Osteoblast (primary cell): ENCODE results near the gene ALDH3B1. TPM values are rescaled to one million over a fixed set of nuclear protein-coding genes. Genes with fewer than 3 reads are reported as not detected.

Experiments
- DNase-seq: peaks from one replicate; pipeline ENCODE4 v3.0.0; 2011; ENCODE audit warnings: low spot score, mixed read lengths; ENCODE audit not compliant: insufficient read length; ENCODE audit errors: missing footprints
- H2AFZ ChIP-seq: 2 replicates; pipeline ENCODE4 v1.6.0; 2011; ENCODE audit warnings: mild to moderate bottlenecking, low read length
- H3K27ac ChIP-seq: 2 replicates; pipeline ENCODE4 v1.5.1; 2011; ENCODE audit warnings: mild to moderate bottlenecking, low read depth, low read length, moderate library complexity
- H3K27me3 ChIP-seq: 2 replicates; pipeline ENCODE4 v1.6.0; 2012; ENCODE audit warnings: mild to moderate bottlenecking, control low read depth, inconsistent platforms, low read length, moderate library complexity; ENCODE audit not compliant: insufficient read depth
- H3K36me3 ChIP-seq: 2 replicates; pipeline ENCODE4 v1.5.1; 2011; ENCODE audit warnings: mild to moderate bottlenecking, low read length, control low read depth, moderate library complexity; ENCODE audit not compliant: insufficient read depth
- H3K4me1 ChIP-seq: 2 replicates; pipeline ENCODE4 v1.5.1; 2011; ENCODE audit warnings: mild to moderate bottlenecking, low read length, control low read depth, moderate library complexity; ENCODE audit not compliant: insufficient read depth
- H3K4me2 ChIP-seq: 2 replicates; pipeline ENCODE4 v1.6.0; 2011; ENCODE audit warnings: mild to moderate bottlenecking, low read length; ENCODE audit not compliant: insufficient read depth
- H3K4me3 ChIP-seq: fragments of 200-600 bp; sonication (generic); 3 replicates; pipeline ENCODE4 v1.5.1; 2012; ENCODE audit warnings: mild to moderate bottlenecking, low read length, inconsistent platforms; ENCODE audit not compliant: insufficient read depth
- H3K79me2 ChIP-seq: 2 replicates; pipeline ENCODE4 v1.6.0; 2012; ENCODE audit warnings: mild to moderate bottlenecking, low read length, control low read depth, inconsistent platforms; ENCODE audit not compliant: insufficient read depth
- H3K9me3 ChIP-seq: 2 replicates; pipeline ENCODE4 v1.5.1; 2011; ENCODE audit warnings: low read depth, low read length, control low read depth
- H4K20me1 ChIP-seq: 2 replicates; pipeline ENCODE4 v1.6.0; 2012; ENCODE audit warnings: mild to moderate bottlenecking, low read length, control low read depth; ENCODE audit not compliant: insufficient read depth
- CTCF ChIP-seq: IDR thresholded peaks from 2 replicates; pipeline ENCODE4 v1.5.1; 2011; ENCODE audit warnings: mild to moderate bottlenecking, low read depth, low read length, moderate library complexity; ENCODE audit errors: extremely low read depth
- total RNA-seq: library from RNA; depleted of rRNA; stranded (reverse); fragments of >200 nt; gene quantifications from 2 replicates; pipeline ENCODE4 v1.2.3, GENCODE V29; 2012

The ALDH3B1 gene
- total RNA-seq, 1 donor = 63.0 TPM

GRCh38 chr11:68003846-68004550 lies 6.1 kb upstream of the ALDH3B1 start, which contains the start of gene UNC93B1:
TSS of gene UNC93B1 (minus strand) at chr11:68004097. CDS start at chr11:68004043, 54 bp downstream.
- no peaks in the 10 kb centered on the region for H3K9me3 ChIP-seq
- TF ChIP-seq CTCF = no peak
- no peaks in the 10 kb centered on the region for H3K79me2 ChIP-seq
- peak within 1 kb of the TSS; percentile 74 for H3K4me3 ChIP-seq
- H2AFZ ChIP-seq = peak within 1 kb of the TSS; percentile 72
- no peaks in the 10 kb centered on the region for H3K27me3 ChIP-seq
- H3K4me2 ChIP-seq = peak within 1 kb of the TSS; percentile 79
- peaks cover 3% of the 10 kb centered on the region for H3K4me1 ChIP-seq
- no peaks in the 10 kb centered on the region for H3K36me3 ChIP-seq
- H3K27ac ChIP-seq = no peak within 1 kb of the TSS
- peak; percentile 99 for DNase-seq
- no peaks in the 10 kb centered on the region for H4K20me1 ChIP-seq

- Histone ChIP-seq H3K9me3 (no peaks in the 10 kb centered on the region), H3K27ac (no peak overlapping the region), H3K27me3 (no peaks in the 10 kb centered on the region), H3K4me2 (peak overlapping the region; percentile 79), H4K20me1 (no peaks in the 10 kb centered on the region), H2AFZ (no peak overlapping the region), H3K4me3 (peak overlapping the region; percentile 74), H3K36me3 (no peaks in the 10 kb centered on the region), H3K79me2 (no peaks in the 10 kb centered on the region), H3K4me1 (peaks cover 10% of the 10 kb centered on the region)
- no peak for TF ChIP-seq CTCF
- DNase-seq = peak; percentile 36
Observed at GRCh38 chr11:68004551-68005335, 5.4 kb upstream of the ALDH3B1 start.

- peaks cover 9% of the 10 kb centered on the region for H3K79me2 ChIP-seq
- no peak overlapping the region for H3K27ac ChIP-seq
- H3K4me2 ChIP-seq = no peak overlapping the region
- no peaks in the 10 kb centered on the region for H3K27me3 ChIP-seq
- H3K9me3 ChIP-seq = no peaks in the 10 kb centered on the region
- H3K4me1 ChIP-seq = peaks cover 27% of the 10 kb centered on the region
- no peak overlapping the region for H3K4me3 ChIP-seq
- H3K36me3 ChIP-seq = no peaks in the 10 kb centered on the region
- H2AFZ ChIP-seq = no peak overlapping the region
- no peak for TF ChIP-seq CTCF
- no peak for DNase-seq
- no peaks in the 10 kb centered on the region for H4K20me1 ChIP-seq
Observed at GRCh38 chr11:68006606-68007166, 3.4 kb upstream of the ALDH3B1 start.
